ENCODE measurements around the gene PPP5C.
"Not testable (repeated sequence)": the region's sequence is repeated elsewhere in the genome, so short reads cannot be mapped to it uniquely, and the experiment has no call there.

Gene PPP5C

DNA sequence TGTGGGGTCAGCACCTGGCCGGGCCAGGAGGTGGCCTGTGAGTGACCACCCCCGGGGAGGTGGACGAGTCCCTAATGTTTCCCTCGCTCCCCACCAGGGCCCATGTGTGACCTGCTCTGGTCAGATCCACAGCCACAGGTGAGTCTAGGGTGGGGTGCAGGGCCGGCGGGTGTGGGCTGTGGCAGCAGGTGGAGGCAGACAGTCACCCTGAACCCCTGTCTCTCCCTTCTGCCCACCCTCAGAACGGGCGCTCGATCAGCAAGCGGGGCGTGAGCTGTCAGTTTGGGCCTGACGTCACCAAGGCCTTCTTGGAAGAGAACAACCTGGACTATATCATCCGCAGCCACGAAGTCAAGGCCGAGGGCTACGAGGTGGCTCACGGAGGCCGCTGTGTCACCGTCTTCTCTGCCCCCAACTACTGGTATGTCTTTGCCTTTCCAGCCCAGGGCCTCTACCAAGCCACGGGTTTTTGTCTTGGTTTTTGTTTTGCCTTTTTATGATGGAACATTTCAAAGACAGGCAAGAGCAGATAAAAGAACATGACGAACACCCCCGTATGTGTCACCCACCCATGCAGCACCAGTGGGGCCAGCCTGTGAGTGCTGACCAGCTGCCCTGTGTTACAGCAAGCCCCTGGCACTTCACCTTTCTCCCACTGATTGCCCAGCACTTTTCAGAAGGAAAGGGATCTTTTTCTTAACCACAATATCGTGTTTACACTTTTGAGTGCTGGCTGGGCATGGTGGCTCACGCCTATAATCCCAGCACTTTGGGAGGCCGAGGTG, 41.6 kb downstream of the PPP5C start:
- DNase-seq: no peak

DNA sequence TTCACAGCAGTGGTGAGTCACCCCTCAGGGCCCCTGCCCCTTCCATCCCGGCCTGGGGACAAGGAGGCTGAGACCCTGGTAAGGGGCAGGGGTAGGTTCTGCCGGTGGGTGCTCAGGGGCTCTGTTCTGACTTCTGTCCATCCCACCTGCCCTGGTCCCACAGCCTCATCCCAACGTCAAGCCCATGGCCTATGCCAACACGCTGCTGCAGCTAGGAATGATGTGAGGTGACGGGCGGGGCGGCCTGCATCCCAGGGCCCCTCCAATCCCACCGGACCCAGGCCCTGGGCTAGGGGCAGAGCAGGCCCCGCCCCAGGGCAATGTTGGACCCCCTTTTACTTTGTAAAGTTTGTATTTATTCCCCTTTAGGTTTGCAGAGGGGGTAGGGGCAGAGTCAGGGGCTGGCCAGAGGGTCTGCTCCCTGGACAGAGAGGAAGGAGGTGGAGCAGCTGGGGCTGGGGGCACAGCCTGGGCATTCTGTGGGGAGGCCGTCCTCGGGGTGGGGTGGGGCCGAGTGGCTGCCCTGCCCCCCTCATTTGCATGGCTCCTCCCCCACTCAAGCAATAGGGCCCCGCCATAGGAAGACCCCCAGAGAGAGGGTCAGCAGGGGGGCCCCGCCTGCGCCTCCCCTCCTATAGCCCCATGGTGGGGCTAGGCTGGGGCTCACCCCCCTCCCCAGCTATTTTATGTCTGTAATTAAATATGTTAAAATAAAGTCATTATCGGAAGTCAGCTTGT, 43.4 kb downstream of the PPP5C start:
- DNase-seq: no peak

DNA sequence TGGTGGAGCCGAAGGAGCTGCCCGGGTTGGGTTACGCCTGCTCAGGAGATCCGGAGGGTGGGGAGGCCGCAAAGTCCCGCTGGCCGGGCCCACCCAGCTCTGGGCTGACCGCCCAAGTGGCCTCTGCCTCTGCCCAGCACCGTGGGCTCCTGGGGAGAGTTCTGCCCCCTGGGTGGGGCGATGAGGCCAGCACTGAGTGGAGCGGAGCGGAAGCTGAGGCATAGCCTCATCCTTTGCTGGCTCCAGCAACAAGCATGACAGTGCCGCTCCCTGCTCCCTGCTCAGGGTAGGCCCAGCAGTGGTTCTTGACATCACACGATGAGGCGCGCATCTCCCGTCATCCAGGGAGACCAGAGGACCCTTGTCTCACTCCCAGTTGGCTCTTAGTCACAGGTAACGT, 44.0 kb downstream of the PPP5C start:
- DNase-seq: no peak

DNA sequence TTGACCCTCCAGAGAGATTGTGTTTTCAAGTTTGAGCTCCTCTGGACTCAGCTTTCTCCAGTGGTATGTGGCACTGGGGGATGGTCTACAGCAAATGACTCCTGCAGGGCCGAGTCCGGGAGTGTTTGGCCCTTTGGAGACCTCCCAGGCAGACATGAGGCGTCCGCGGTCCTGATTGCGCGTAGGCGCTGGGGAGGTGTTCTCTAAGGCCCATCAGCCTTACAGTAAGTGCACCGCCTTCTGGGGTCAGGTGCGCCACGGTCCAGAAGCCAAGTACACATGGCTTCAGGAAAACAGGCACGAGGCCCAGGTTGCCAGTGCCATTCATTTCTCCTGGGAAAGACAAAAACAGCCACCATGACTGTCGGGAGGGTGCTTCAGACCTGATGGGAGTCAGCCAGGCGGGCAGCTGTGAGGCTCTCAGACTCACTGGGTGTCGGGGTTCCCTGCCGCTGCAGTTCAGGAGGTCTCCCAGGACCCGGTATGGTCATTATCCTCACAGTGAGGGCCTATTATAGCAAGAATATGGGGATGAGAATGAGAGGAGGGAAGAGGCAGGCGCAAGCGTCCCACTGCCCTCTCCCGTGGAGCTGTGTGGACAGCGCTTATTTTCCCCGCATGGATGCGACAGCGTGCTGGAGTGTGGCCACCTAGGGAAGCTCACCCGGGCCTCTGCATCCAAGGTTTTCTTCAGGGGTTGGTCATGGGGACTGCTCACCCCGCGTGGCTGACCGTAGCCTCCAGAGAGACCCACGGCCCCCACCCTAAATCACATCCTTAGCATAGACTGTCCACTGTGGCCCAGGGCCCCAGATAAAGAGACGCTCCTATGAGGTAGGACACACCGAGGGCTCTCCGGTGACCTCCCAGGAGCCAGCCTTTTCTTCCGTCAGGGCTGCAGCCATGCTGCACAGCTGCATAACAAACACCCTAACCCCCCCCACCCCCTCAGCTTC, 44.7 kb downstream of the PPP5C start:
- DNase-seq: no peak

DNA sequence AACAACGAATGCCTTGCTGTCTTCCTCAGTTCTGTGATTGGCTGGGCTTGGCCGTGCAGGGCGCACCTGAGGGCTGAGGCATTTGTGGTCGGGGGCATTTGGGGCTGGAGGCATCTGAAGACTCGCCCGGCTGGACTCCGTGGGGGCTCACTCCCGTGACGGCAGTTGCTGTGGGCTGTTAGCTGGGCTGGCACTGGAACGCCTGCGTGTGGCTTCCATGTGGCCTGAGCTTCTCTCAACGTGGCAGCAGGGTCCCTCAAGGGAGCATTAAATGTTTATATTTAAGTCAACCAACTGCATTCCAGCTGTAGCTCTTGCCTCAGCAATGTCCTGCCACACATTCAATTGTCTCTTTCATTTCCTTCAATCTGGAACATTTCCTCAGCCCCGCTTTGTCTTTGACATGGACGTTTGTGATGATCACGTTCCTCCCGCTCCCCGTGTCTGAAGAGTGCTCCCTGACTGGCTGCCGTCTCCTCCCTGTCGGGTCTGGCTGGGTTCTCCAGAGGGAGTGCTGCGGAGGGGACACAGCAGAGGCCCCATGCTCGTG, 45.4 kb downstream of the PPP5C start:
- no peak for DNase-seq

DNA sequence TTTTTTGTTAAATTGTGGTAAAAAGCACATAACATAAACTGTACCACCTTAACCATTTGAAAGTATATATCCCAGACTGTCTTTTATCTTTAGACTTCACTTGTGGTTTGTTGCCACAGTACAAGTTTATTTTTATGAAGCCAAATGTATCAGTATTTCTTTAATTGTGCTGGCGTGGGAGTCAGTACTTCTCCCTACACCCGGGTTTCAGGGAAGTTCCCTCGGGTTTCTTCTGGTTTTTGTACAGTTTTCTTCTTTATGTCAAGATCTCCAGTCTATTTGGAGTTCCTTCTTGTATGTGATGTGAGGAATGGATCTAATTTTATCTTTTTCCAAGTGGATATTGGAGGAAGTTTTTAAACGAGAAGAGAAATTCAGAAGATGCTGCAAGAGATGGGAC, 46.0 kb downstream of the PPP5C start:
- no peak for DNase-seq

DNA sequence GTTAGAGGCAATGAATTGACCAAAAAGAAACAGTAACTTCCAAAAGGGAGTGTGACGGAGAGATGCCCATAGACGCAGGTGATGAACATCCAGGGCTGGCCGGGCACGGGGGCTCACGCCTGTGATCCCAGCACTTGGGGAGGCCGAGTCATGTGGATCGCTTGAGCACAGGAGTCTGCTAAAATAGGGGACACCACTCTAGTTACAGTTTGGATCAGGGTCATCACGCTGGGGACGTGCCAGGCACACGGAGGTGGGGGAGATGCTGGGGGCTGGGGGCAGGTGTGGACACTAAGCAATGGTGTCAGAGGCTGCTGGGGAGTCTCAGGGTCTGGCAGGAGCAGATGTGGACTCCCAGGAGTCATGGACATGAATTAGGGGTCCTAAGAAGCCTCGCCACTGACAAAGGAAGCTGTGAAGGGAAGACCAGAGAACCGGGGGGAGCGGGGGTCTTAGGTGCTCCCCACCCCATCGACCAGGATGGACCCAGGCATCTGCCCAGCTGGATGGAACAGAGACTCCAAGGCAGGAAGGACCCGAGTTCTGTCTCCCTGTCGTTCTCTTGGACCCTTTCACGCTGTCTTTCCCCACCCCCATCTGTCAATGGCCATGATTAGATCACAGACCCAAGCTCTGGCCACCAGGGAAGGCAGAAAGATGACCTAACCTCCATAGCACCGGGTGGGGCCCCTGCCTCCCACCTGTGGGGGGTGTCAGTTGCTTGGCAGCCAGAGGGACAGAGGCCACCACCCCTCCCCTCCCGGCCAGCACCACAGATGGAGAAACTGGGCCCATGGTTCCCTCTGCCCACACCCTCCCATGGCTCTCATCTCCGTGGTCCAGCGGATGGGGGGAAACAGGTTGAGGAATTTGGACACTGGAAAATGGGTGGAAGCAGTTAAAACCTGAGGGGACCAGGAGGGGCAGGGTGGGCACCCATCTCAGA, 46.8 kb downstream of the PPP5C start:
- no peak for DNase-seq

DNA sequence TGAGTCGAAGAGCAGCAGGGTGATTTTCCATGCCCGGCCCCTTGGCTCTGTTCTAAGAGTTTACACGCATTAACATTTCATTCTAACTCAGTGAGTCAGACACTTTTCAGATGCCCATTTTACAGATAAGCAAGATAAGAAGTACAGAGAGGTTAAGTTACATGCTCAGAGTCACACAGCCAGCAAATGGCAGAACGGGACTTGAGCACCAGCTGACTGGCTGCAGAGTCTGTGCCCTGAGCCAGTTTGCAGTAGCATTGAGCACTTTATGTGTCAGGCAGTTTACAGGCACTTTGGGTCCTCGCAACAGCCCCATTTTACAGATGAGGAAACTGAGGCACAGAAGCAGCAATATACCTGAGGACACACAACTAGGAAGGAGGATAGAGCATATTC, 47.5 kb downstream of the PPP5C start:
- DNase-seq: no peak

DNA sequence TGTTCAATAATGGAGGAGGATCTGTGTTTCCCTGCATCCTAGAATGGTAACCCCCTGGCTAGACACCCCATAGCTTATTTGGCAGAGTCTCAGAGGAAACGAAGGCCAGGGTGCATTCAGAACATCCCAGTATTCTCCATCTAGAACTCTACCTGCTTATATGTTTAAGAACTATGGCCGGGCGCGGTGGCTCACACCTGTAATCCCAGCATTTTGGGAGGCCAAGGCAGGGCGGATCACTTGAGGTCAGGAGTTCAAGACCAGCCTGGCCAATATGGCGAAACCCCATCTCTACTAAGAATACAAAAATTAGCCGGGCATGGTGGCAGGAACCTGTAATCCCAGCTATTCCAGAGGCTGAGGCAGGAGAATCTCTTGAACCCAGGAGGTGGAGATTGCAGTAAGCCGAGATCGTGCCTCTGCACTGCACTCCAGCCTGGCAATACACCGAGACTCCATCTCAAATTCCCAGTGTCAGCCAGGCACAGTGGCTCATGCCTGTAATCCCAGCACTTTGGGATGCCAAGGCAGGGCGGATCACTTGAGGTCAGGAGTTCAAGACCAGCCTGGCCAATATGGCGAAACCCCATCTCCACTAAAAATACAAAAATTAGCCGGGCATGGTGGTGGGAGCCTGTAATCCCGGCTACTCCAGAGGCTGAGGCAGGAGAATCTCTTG, 51.1 kb downstream of the PPP5C start:
- not testable (repeated sequence) for DNase-seq

DNA sequence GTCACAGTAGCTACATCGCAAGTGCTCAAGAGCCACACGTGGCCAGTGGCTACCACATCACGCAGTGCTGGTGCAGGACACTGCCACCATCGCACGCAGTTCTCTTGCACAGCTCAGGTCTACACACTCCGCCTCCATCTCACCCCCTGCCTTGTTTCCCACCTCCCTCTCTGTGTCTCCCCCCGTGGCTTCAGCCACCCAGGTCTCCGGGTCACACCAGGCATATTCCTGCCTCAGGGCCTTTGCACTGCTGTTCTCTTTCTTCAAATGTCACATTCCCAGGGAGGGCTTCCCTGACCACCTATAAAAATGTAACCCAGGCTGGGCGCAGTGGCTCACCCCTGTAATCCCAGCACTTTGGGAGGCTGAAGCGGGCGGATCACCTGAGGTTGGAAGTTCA, 55.8 kb downstream of the PPP5C start:
- DNase-seq: no peak

DNA sequence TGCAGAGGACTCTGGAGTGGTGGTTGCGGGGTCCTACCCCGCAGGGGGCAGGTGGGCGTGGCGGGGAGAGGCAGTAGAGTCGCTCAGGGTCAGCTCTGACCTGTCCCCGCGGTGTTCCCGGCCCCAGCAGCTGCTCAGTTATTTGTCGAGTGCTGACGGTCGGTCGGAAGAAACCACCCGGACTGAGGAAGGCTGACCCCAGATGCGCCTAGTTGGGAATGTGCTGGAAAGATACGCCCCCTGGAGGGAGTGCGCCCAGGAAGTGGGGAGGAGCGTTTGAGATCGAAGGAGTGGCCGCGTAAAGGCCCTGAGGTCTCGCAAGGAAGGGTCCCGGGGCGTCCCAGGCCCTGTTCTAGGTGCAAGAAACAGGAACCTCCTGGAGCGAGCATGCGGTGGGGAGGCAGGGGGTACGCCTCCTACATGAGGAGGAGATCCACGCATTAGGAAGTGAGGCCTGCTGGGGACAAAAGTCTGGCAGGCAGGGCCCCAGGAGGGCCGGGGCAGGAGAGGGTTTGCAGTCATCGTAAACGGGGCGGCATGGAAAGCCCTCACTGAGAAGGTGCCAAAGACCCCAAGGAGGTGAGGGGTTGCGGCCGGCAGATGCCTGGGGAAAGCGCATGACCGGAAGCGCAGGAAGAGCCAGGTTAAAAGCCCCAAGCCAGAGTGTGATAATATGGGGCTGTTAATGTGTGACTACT, 57.3 kb downstream of the PPP5C start:
- DNase-seq: peak; percentile 41

DNA sequence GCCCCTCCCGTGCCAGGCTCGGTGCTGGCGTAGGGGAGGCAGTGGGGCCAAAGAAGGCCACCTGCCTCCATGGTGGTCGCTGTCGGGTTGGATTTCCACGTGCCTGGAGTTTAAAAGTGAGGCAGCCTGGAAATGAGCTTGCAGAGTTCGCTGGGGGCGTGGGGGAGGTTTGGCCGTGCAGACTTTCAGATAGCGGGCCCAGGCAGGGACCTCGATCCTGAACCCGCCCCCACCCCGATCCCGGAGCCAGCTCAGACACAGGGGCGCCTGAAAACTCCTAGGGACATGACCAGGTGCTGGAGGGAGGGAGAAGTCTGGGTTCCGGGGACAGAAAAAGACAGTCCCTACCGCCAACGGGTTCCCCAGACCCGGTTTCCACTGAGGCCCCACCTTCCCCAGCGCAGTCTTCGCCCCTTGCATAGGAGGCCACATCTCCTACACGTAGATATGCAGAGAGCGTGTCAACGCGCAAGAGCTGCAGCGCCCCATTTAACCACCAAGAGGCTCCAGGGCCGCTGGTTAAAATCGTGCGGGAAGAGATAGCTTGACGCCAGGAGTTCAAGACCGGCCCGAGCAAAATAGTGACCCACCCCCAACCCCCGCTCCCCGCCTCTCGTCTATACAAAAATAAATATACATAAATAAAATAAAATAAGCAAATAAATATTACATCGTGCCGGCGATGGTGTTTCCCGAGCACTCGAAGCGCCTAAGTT, 58.0 kb downstream of the PPP5C start:
- DNase-seq: no peak

DNA sequence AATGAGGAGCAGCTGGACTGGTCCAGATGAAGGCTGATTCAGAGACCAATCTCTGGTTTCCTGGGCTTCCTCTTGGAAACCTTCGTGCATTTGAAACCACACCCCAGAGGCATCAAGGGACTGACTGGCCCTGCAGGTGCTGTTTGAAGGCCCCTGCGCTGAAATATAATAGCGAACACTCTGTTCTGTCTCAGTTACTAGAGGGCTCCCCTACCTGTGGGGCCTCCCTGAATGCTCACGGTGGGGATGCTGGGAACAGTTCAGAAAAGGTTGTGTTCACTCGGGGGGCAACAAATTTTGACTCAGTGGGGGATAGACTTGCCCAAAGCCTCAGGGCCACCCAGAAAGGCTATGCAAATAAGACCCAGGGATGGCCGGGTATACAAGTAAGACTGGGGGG, 60.1 kb downstream of the PPP5C start:
- peak; percentile 74 for DNase-seq

DNA sequence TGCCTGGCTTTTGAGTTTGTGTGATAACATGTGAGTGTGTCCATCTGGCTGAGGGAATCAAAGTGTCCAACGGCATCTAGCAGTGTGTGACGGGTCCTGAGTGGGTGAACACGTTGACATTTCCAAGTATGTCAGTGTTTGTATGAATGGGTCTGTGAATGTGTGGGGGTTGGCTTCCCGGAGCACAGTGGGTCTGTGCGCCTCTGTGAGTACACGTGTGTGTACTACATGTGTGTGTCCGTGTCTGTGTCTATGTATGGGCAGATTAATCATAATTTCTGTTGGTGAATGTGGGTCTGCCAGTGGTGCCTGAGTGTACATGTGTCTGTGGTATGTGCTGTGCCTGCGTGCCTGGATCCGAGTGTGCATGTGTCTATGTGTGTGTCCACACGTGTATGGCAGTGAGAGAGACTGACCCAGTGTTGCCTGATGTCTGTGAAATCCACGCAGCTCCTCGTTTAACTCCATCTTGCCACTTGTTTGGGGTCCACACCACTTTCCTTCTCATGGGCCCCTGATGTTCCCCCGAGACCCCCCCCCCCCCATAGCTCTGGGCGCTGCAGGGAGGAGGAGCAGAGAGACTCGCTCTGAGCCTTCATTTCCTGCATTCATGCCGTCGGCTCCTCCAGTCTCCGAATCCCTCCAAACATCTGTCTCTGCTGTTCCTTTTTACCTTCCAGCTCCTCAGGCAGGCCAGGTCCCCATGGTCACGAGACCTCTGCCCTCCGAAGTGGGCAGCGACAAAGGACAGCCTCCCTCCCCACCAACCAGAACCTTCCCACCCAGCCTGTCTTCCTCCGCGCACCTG, 61.2 kb downstream of the PPP5C start:
- no peak for DNase-seq

DNA sequence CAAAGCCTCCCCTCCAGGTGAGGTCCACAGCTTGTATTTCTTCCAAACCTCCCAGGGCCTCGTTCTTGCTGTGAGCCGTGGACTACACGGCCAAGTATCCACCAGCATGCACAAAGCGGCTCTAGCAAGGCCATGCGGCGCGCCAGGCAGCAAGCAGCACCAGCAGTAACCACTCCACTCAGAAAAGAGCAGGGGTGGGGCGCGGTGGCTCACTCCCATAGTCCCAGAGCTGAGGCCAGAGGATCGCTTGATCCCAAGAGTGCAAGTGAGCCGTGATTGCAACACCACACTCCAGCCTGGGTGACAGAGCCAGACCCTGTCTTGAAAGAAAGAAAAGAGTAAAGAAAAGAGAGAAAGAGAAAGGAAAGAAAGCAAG, 61.8 kb downstream of the PPP5C start:
- no peak for DNase-seq

DNA sequence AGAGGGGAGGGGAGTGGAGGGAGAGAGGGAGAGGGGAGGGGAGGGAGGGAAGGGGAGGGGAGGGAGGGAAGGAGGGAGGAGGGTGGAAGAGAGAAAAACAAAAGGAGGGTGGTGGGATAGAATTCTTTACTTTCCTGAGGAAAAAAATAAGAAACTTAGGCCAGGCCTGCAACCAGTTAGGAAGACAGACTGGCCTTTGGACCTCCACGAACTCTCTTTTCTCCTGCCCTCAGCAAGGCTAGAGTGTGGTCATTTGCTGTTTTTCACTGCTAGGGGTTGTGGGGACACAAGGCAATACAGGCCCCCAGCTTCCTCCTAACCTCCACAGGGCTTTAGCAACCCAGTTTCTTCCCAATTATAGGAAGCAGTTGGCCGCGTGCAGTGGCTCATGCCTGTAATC, 62.3 kb downstream of the PPP5C start:
- no peak for DNase-seq

DNA sequence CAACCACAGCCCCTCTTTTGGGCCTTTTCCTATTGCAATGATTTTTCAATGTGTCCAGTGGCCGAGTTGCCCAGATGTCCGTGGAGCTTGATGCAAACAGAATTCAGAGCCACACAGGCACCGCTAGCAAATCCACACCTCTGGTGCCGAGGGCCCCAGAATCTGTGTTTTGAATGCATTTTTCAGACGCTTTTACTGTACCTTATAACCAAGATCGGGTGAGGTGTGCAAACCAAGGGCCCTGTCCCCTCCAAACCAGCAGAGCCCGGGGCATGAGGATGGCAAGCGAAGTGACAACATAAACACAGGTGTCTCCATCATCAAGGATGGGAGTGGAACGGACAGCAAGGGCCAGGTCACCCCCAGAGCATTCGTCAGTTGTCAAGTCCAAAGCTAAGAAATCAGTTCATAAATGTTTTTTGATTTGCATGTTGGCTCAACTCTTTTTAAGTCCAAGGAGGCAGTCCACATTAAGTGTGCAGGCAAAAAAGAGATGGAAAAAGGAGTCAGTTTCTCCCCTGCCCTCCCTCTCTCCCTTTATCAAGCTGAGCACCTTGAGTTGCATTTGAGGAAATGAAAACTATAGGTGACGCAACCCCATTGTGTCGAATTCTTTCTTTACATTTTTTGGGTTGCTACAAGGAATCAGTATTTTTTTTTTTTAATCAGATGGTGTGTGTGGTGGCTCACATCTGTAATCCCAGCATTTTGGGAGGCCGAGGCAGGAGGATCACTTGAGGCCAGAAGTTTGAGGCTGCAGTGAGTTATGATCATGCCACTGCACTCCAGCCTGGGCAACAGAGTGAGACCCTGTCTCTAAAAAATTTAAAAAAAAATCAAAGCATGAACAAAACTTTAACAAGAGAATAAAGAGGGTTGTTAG, 63.6 kb downstream of the PPP5C start:
- no peak for DNase-seq
